Karpas-422 (cell line): ENCODE data around the gene ACVR2B. TPM values are rescaled to one million over a fixed set of nuclear protein-coding genes. Genes with fewer than 3 reads are reported as not detected.
"Not testable (repeated sequence)": the region's sequence is repeated elsewhere in the genome, so short reads cannot be mapped to it uniquely, and the experiment has no call there.

ENCODE experiments used
- DNase-seq: peaks from one replicate; pipeline ENCODE4 v3.0.0-alpha.2; 2015
- H2AFZ ChIP-seq: fragments of 200-600 bp; sonication (generic); 2 replicates; pipeline ENCODE4 v1.6.1; 2014; ENCODE audit warnings: antibody characterized with exemption, low read length, mixed read lengths
- H3K27ac ChIP-seq: fragments of 200-600 bp; sonication (generic); 2 replicates; pipeline ENCODE4 v1.5.1; 2014; ENCODE audit warnings: mild to moderate bottlenecking, low read length, moderate library complexity
- H3K27me3 ChIP-seq: fragments of 200-600 bp; sonication (generic); 2 replicates; pipeline ENCODE4 v1.6.1; 2014; ENCODE audit warnings: low read length, mixed read lengths
- H3K36me3 ChIP-seq: fragments of 200-600 bp; sonication (generic); 2 replicates; pipeline ENCODE4 v1.6.1; 2014; ENCODE audit warnings: low read length, mixed read lengths; ENCODE audit not compliant: insufficient read depth
- H3K4me1 ChIP-seq: fragments of 200-600 bp; sonication (generic); 2 replicates; pipeline ENCODE4 v1.6.1; 2014; ENCODE audit warnings: mild to moderate bottlenecking, low read length, mixed read lengths
- H3K4me2 ChIP-seq: fragments of 200-600 bp; sonication (generic); 2 replicates; pipeline ENCODE4 v1.6.1; 2014; ENCODE audit warnings: low read length, low read depth, mild to moderate bottlenecking; ENCODE audit not compliant: poor library complexity, severe bottlenecking
- H3K4me3 ChIP-seq: fragments of 200-600 bp; sonication (generic); 2 replicates; pipeline ENCODE4 v1.5.1; 2014; ENCODE audit warnings: mild to moderate bottlenecking, antibody characterized with exemption, low read length, mixed read lengths
- H3K79me2 ChIP-seq: fragments of 200-600 bp; sonication (generic); 2 replicates; pipeline ENCODE4 v1.6.1; 2014; ENCODE audit warnings: mild to moderate bottlenecking, low read length, mixed read lengths
- H3K9ac ChIP-seq: fragments of 200-600 bp; sonication (generic); 2 replicates; pipeline ENCODE4 v1.6.0; 2014; ENCODE audit warnings: low read length
- H3K9me2 ChIP-seq: fragments of 200-600 bp; sonication (generic), shearing (Covaris generic); replicated peaks from 2 replicates; pipeline ENCODE4 v1.6.0; 2014; ENCODE audit warnings: mild to moderate bottlenecking, low read length, moderate library complexity; ENCODE audit not compliant: insufficient read depth
- H3K9me3 ChIP-seq: fragments of 300-700, 200-600 bp; sonication (generic); 2 replicates; pipeline ENCODE4 v1.6.1; 2014; ENCODE audit warnings: low read length, mixed read lengths
- H4K20me1 ChIP-seq: fragments of 200-600 bp; sonication (generic); 2 replicates; pipeline ENCODE4 v1.6.1; 2014; ENCODE audit warnings: mild to moderate bottlenecking, antibody characterized with exemption, low read length, low read depth; ENCODE audit not compliant: insufficient read depth
- total RNA-seq: library from RNA; depleted of rRNA; stranded (reverse); fragments of >200 nt; shearing (Covaris generic); gene quantifications from 2 replicates; pipeline ENCODE4 v1.2.3, GENCODE V29; 2014; ENCODE audit warnings: low replicate concordance; rRNA removed

ACVR2B gene
- total RNA-seq, result 2.4 and 3.5 TPM in 2 replicates

DNA sequence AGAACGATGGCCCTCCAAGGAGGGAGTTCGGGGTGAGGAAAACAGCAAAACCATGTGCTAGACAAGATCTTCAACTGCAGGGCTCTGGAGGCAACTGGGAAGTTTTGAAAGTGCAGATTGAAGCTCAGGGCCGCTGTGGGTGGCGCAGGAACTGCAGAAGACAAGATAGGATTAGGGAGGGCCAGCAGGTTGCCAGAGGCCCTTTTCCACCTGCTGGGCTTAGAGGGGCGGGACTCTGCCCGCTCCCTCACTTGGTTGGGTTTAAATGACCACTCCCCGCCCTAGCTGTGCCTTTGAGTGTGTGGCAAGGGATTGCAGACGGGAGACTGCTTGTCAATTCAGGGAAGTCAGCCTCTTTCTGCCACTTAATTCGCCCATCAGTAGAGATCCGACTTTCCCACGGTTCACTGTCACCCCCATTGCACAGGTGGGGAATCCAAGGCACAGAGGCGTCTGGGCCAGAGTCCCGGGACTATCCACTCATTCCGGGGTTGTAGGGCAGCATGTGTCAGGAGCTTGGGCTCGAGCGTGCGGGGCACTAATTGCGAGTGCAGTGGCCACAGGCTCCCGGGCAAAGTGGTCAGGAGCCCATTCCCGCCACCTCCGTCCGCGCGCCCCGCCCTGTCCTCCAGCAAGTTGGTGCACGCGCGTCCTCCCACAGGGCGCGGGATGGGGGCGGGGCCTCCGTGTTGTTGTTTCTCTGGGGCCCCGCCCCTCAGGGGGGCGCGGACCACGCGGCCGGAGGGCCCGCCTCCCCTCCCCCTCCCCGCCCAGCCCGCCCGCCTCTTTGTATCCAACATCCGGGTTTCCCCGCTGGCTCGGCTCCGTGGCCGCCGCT is at the start of gene ACVR2B:
ACVR2B (plus strand) TSS at position 816 of the 838 bp plus-strand sequence. CDS start 433 bp downstream, outside the sequence.
- DNase-seq, result peak; percentile 86
- no peaks in the 10 kb centered on the region for H3K9me3 ChIP-seq
- no peaks in the 10 kb centered on the region for H3K79me2 ChIP-seq
- H2AFZ ChIP-seq, result peak within 1 kb of the TSS; percentile 90
- H3K9ac ChIP-seq, result peak within 1 kb of the TSS; percentile 75
- H3K36me3 ChIP-seq, result no peaks in the 10 kb centered on the region
- H3K4me1 ChIP-seq, result peaks cover 23% of the 10 kb centered on the region
- H3K4me2 ChIP-seq, result peak within 1 kb of the TSS; percentile 80
- peak within 1 kb of the TSS; percentile 81 for H3K4me3 ChIP-seq
- no peaks in the 10 kb centered on the region for H3K9me2 ChIP-seq
- H3K27me3 ChIP-seq, result no peaks in the 10 kb centered on the region; the same call in 1 of the 2 replicates
- peaks cover 8% of the 10 kb centered on the region; the same call in 1 of the 2 replicates for H4K20me1 ChIP-seq
- no peak within 1 kb of the TSS for H3K27ac ChIP-seq

DNA sequence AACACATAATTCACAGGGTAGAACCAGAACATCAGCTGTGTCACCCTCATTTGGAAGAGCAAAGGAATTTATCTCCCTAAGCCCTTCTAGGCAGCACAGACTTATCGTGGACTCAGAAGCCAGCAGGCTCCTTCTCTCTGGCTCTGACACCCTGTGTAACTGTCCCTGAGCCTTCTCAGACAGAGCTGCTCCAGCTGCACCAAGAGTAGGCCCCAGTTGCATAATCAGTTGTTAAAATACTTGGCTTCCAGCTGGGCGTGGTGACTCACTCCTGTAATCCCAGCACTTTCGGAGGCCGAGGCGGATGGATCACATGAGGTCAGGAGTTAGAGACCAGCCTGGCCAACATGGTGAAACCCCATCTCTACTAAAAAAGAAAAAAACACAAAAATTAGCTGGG is 49.4 kb upstream of the ACVR2B start:
- no peak for DNase-seq
- Histone ChIP-seq H4K20me1 (no peaks in the 10 kb centered on the region), H3K27me3 (no peaks in the 10 kb centered on the region), H3K79me2 (no peaks in the 10 kb centered on the region), H2AFZ (no peak overlapping the region), H3K9me2 (no peaks in the 10 kb centered on the region), H3K27ac (no peak overlapping the region), H3K9me3 (no peaks in the 10 kb centered on the region), H3K36me3 (no peaks in the 10 kb centered on the region), H3K4me1 (no peaks in the 10 kb centered on the region), H3K9ac (no peak overlapping the region), H3K4me3 (no peak overlapping the region), H3K4me2 (no peak overlapping the region)

DNA sequence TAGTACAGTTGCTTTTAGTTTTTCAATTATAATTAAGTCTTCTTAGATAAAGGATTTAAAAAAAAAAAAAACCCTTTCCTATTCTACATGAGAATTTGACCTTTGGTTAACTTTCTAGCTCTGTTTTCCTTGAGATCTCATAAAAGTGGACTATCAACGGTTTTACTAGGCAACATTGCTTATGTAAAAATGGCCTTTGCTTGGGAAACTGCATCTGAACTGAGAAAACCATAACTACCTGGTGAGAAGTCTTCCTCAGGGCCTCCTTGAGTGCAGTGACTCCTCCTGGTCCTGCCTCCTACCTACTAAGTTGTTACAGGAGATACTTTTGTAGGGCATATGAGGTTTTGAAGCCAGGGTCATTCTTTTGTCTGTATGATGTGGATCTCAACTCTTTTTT is 42.1 kb upstream of the ACVR2B start:
- no peaks in the 10 kb centered on the region for H3K79me2 ChIP-seq
- DNase-seq, result no peak
- no peak overlapping the region for H3K4me3 ChIP-seq
- H3K4me1 ChIP-seq, result no peaks in the 10 kb centered on the region
- 0 out of 2 replicates have a peak, but pooled peaks cover 3% of the 10 kb centered on the region for H3K27me3 ChIP-seq
- H3K9me3 ChIP-seq, result no peaks in the 10 kb centered on the region
- no peaks in the 10 kb centered on the region for H4K20me1 ChIP-seq
- H2AFZ ChIP-seq, result no peak overlapping the region
- no peak overlapping the region for H3K27ac ChIP-seq
- no peak overlapping the region for H3K9ac ChIP-seq
- no peaks in the 10 kb centered on the region for H3K36me3 ChIP-seq
- no peaks in the 10 kb centered on the region for H3K9me2 ChIP-seq
- H3K4me2 ChIP-seq, result no peak overlapping the region

GRCh38 chr3:38420758-38421157 is 32.9 kb upstream of the ACVR2B start:
- H3K79me2 ChIP-seq, H3K27me3 ChIP-seq, H3K4me1 ChIP-seq, H3K4me2 ChIP-seq, H3K36me3 ChIP-seq, H3K9me3 ChIP-seq, H3K9ac ChIP-seq, H3K27ac ChIP-seq, H3K9me2 ChIP-seq, H3K4me3 ChIP-seq, DNase-seq, H4K20me1 ChIP-seq, H2AFZ ChIP-seq: not testable (repeated sequence)

DNA sequence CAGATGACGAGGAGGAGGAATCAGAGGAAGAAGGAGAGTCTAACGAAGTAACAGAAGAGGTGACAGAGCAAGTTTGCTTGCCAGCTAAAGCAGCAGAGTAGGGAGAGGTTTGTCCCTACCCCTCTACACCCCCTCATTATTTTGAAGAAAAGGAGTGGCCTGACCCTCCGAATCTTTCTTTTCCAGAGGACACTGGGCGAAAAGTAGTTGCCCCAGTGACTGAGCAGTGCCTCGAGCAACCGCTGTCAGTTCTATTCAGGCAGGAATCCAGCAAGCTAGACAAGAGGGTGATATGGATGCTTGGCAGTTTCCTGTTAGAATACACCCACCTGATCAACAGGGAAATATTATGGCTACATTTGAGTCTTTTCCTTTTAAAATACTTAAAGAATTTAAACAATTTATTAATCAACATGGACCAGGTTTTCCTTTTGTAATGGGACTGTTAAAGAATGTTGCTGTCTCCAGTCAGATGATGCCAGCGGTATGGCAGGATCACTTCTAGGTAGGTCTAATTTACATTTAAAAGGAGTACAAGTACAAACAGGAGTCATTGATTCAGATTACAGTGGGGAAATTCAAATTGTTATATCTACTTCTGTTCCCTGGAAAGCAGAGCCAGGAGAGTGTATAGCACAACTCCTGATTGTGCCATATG is 31.9 kb upstream of the ACVR2B start:
- H3K36me3 ChIP-seq, result no peaks in the 10 kb centered on the region
- H3K4me3 ChIP-seq, result no peak overlapping the region
- H2AFZ ChIP-seq, result no peak overlapping the region
- no peaks in the 10 kb centered on the region for H3K4me1 ChIP-seq
- H3K9me2 ChIP-seq, result no peaks in the 10 kb centered on the region
- DNase-seq, result no peak
- no peak overlapping the region for H3K9ac ChIP-seq
- H3K79me2 ChIP-seq, result no peaks in the 10 kb centered on the region
- no peaks in the 10 kb centered on the region for H3K9me3 ChIP-seq
- no peaks in the 10 kb centered on the region for H3K27me3 ChIP-seq
- no peaks in the 10 kb centered on the region for H4K20me1 ChIP-seq
- no peak overlapping the region for H3K4me2 ChIP-seq
- no peak overlapping the region for H3K27ac ChIP-seq

DNA sequence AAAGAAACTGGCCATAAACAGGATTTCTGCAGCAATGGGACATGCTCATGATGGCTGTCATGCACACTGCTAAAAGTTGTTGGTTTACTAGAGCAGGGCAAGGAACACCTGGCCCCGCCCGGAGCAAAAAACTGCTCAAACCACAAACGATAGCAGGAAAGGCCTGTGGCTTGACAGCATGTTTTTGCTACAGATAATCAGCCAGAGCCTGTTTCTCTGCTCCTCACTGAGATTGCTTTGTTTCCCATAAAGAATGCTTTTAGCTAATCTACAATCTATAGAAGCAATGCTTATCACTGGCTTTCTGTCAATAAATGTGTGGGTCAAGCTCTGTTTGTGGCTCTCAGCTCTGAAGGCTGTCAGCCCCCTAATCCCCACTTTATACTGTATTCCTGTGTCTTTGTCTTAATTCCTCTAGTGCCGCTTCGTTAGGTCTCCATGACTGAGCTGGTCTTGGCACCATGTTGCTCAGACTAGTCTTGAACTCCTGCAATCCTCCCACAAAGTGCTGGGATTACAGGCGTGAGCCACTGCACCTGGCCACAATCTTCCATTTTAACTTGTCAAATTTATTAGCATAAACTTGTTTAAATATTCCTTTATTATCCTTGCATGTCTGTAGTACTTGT is 26.8 kb upstream of the ACVR2B start:
- H3K4me3 ChIP-seq, H3K9me2 ChIP-seq, H3K4me2 ChIP-seq, H3K79me2 ChIP-seq, H3K9ac ChIP-seq, H2AFZ ChIP-seq, H3K9me3 ChIP-seq, DNase-seq, H4K20me1 ChIP-seq, H3K27me3 ChIP-seq, H3K36me3 ChIP-seq, H3K4me1 ChIP-seq, H3K27ac ChIP-seq: not testable (repeated sequence)

- H3K79me2 ChIP-seq, H2AFZ ChIP-seq, H3K4me3 ChIP-seq, H3K27me3 ChIP-seq, H3K27ac ChIP-seq, H4K20me1 ChIP-seq, H3K36me3 ChIP-seq, H3K4me1 ChIP-seq, H3K4me2 ChIP-seq, DNase-seq, H3K9ac ChIP-seq, H3K9me2 ChIP-seq: not testable (repeated sequence)
- peaks cover 12% of the 10 kb centered on the region for H3K9me3 ChIP-seq
These were observed 20.6 kb upstream of the ACVR2B start for GRCh38 chr3:38432871-38433658.
